Calu3 (cell line): ENCODE measurements around the gene PDGFA. TPM values are rescaled to one million over a fixed set of nuclear protein-coding genes. Genes with fewer than 3 reads are reported as not detected.

Experiments used
- BruUV-seq: library from RNA; stranded (reverse); fragments of 400-500 nt; replicated peaks from 2 replicates; lab custom pipeline; 2021; lab: Mats Ljungman, UMichigan
- CTCF ChIA-PET: fragments of 300-600 bp; sonication (Branson Sonifier 250); formaldehyde crosslinking; loops from one replicate; lab custom pipeline; 2022; ENCODE audit warnings: antibody characterized with exemption; lab: Charles Lee
- DNase-seq: peaks from one replicate; pipeline ENCODE4 v3.0.0; 2022
- H3K27ac Mint-ChIP-seq: one replicate; pipeline ENCODE4 v1.8.0; 2022; ENCODE audit warnings: mixed read lengths; ENCODE audit not compliant: unreplicated experiment
- H3K27me3 Mint-ChIP-seq: one replicate; pipeline ENCODE4 v1.8.0; 2022; ENCODE audit warnings: mixed read lengths; ENCODE audit not compliant: unreplicated experiment
- H3K36me3 Mint-ChIP-seq: one replicate; pipeline ENCODE4 v1.8.0; 2022; ENCODE audit warnings: mild to moderate bottlenecking, moderate library complexity, mixed read lengths; ENCODE audit not compliant: insufficient read depth, unreplicated experiment
- H3K4me1 Mint-ChIP-seq: one replicate; pipeline ENCODE4 v1.8.0; 2022; ENCODE audit warnings: mild to moderate bottlenecking, low read depth, mixed read lengths; ENCODE audit not compliant: unreplicated experiment
- H3K4me3 Mint-ChIP-seq: one replicate; pipeline ENCODE4 v1.8.0; 2022; ENCODE audit warnings: mild to moderate bottlenecking, low read depth, moderate library complexity, mixed read lengths; ENCODE audit not compliant: unreplicated experiment
- H3K9me3 Mint-ChIP-seq: one replicate; pipeline ENCODE4 v1.8.0; 2022; ENCODE audit warnings: low read depth, mixed read lengths; ENCODE audit not compliant: unreplicated experiment
- intact Hi-C: fragments of 100-400 bp; cut with micrococcal nuclease; formaldehyde crosslinking; loops from one replicate; pipeline ENCODE4 v1.10.0; 2022; ENCODE audit not compliant: unreplicated experiment
- total RNA-seq: library from RNA; stranded (reverse); gene quantifications from 2 replicates; pipeline ENCODE4 v1.2.3, GENCODE V29; 2022
- TF ChIP-seq, protein P1 (sequence below): fragments of 200-600 bp; IDR thresholded peaks from one replicate; pipeline ENCODE4 v1.8.0; 2022; ENCODE audit warnings: antibody characterized with exemption; ENCODE audit not compliant: unreplicated experiment

PDGFA gene
- total RNA-seq, 1 experiment from 2014 or later = 4.5 TPM

DNA sequence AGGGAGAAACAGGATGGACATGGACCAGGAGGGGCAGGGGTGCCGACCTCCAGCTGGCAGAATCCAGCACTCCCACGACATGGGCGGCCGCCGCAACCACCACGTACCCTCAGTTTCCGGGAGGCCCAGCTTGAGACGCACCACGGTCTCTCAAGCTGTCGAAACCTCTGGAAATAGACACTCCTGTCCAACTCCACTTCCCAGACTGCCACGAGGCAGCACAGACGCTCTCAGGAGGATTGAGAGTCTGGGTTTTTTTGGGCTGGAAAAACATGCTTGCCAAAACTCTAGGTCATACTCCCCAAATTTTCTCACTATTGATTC, 37.9 kb upstream of the PDGFA start:
- TF ChIP-seq, protein P1, sequence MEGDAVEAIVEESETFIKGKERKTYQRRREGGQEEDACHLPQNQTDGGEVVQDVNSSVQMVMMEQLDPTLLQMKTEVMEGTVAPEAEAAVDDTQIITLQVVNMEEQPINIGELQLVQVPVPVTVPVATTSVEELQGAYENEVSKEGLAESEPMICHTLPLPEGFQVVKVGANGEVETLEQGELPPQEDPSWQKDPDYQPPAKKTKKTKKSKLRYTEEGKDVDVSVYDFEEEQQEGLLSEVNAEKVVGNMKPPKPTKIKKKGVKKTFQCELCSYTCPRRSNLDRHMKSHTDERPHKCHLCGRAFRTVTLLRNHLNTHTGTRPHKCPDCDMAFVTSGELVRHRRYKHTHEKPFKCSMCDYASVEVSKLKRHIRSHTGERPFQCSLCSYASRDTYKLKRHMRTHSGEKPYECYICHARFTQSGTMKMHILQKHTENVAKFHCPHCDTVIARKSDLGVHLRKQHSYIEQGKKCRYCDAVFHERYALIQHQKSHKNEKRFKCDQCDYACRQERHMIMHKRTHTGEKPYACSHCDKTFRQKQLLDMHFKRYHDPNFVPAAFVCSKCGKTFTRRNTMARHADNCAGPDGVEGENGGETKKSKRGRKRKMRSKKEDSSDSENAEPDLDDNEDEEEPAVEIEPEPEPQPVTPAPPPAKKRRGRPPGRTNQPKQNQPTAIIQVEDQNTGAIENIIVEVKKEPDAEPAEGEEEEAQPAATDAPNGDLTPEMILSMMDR = no peak
- CTCF ChIA-PET = interaction anchor here (0.8 kb wide), 1 partner anchor 10 kb away, joined by 4 read pairs; no protein-coding TSS in a partner anchor
- Mint-ChIP-seq H3K27ac (no peak overlapping the region), H3K27me3 (peaks cover 31% of the 10 kb centered on the region), H3K4me1 (no peaks in the 10 kb centered on the region), H3K36me3 (peaks cover 2% of the 10 kb centered on the region), H3K4me3 (no peak overlapping the region), H3K9me3 (no peaks in the 10 kb centered on the region)
- no TSS peak for BruUV-seq
- intact Hi-C loops = no loop called here
- no peak for DNase-seq

DNA sequence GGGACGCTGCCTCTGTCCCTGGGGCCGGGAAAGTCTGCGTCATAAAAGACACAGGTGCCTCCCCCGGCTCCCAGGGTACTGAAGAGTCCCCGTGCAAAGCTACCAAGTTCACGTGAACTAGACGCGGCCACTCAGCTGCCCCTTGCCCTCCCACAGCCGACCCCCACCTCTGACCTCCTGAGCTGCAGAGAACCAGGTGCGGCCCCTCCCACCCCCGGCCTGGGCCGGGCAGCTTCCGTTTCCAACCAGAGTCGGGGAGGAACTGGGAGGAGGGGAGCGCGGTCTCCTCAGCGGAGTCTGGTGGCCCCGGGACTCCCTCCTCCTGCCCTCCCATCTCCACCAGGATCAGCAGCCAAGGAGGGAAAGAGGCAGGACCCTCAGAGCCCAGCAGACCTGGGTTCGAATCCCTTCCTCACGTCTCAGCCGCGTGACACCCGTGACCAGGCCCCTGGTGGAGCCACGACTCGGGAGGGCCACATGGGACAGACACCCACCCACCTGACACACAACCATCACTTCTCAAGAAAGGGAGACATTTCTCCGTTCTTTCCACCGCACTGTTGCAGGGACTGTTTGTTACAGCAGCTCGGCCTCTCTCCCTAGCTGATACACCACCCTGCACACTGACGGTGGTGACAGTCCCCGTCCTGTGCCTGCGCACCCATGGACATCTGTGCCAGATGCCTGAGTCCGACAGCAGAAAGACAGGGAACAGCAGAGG, 37.4 kb upstream of the PDGFA start:
- no peaks in the 10 kb centered on the region for H3K4me1 Mint-ChIP-seq
- TF ChIP-seq, protein P1 = no peak
- no peak for DNase-seq
- H3K36me3 Mint-ChIP-seq = peaks cover 4% of the 10 kb centered on the region
- no TSS peak for BruUV-seq
- no peak overlapping the region for H3K27ac Mint-ChIP-seq
- H3K27me3 Mint-ChIP-seq = peaks cover 33% of the 10 kb centered on the region
- CTCF ChIA-PET = interaction anchor here (0.8 kb wide), 1 partner anchor 10 kb away, joined by 4 read pairs; no protein-coding TSS in a partner anchor
- H3K9me3 Mint-ChIP-seq = no peaks in the 10 kb centered on the region
- no peak overlapping the region for H3K4me3 Mint-ChIP-seq
- intact Hi-C loops = no loop called here

DNA sequence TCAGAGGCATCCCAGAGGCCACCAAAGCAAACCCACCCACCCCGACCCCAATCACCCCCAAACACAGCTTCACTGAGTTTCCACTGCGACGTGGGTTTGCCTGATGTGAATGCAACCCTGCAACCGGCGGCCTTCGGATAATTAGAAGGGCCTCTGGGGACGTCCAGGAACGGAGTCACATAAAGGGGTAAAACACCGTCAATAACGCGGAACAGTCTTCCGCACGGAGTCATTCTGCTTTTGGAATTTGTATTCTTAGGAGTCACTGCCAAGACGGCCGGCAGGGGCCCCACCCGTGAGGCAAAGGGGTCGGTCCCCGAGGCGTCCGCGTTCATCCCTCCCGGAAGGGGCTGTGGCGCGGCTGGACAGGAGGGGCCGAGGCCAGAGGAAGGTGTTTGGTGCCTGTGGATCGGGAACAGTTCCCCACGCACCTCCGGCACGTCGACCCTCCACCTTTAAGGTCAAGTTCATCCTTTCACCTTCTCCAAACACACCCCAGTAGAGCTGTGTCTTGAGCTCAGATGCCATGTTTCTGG, 36.7 kb upstream of the PDGFA start:
- Mint-ChIP-seq H3K36me3 (peaks cover 4% of the 10 kb centered on the region), H3K4me3 (no peak overlapping the region), H3K27ac (no peak overlapping the region), H3K4me1 (no peaks in the 10 kb centered on the region), H3K9me3 (no peaks in the 10 kb centered on the region), H3K27me3 (peaks cover 33% of the 10 kb centered on the region)
- intact Hi-C loops = no loop called here
- TF ChIP-seq, protein P1 = no peak
- DNase-seq = no peak
- CTCF ChIA-PET = no interaction called here
- BruUV-seq = no TSS peak

DNA sequence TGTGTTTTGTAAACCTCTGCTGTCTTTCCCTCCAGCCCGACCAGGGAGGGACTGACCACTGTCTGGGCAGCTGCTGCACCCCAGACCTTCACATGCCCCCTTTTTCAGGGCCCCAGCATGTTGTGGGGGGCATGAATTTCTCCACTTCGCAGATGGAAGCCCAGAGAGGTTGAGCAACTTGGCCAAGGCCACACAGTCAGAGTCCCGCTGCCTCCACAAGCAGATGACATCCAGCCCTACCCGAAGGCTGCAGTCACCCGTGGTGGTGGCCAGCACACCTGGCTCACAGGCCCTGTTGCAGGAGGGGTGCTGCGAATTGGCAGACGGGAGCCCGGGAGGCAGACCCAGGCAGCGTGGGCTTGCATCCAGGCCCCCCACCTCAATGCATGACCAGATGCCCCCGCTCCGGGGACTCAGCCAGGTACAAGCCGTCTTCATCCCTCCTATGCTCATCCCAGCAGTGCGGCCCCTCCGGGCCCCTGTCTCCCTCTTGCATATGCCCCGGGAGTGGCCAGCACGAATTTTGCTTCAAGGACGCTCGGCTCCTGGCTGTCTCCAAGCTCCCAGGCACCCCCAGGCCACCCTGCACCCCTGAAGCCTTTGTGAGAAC, 36.0 kb upstream of the PDGFA start:
- Mint-ChIP-seq H3K27ac (no peak overlapping the region), H3K4me1 (no peaks in the 10 kb centered on the region), H3K9me3 (no peaks in the 10 kb centered on the region), H3K4me3 (no peak overlapping the region), H3K27me3 (peaks cover 33% of the 10 kb centered on the region), H3K36me3 (peaks cover 4% of the 10 kb centered on the region)
- intact Hi-C loops = no loop called here
- no TSS peak for BruUV-seq
- no peak for DNase-seq
- CTCF ChIA-PET = no interaction called here
- TF ChIP-seq, protein P1 = no peak
